Measurements from ENCODE around the gene BICC1. TPM values are rescaled to one million over a fixed set of nuclear protein-coding genes. Genes with fewer than 3 reads are reported as not detected.

The BICC1 gene
- total RNA-seq, 1 donor from 2014 or later = 32.5 TPM

GRCh38 chr10:58608826-58609531, 96.3 kb downstream of the BICC1 start:
- no peak for DNase-seq

DNA sequence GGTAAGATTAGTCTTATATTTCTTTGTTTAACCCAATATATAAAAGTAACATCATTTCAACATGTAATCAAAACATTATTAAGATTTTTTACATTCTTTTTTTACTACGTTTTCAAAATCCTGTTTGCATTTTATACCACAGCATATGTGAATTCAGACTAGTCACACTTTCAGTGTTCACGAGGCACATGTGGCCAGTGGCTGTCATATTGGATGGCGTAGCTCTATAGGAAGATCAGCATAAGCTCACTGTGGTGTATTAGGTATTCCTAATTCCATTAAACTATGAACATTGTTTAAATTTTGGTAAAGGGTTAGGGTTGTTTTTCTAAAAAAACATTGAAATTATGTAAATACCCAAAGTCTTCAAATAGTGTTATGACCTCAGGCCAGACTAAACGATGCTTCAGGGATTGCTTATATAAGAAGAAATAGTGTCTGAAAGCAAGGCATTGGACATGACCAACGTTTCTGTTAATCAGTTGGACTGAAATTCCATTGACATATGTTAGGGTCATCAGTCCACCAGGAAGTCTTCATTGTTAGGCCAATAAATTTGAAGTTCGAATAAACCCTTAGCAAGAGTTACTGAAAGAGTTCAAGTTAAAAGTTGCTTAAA, 97.0 kb downstream of the BICC1 start:
- DNase-seq = no peak

GRCh38 chr10:58615237-58615935, 102.7 kb downstream of the BICC1 start:
- DNase-seq = no peak

- DNase-seq = no peak
These were observed 105.5 kb downstream of the BICC1 start for GRCh38 chr10:58618158-58618676.

DNA sequence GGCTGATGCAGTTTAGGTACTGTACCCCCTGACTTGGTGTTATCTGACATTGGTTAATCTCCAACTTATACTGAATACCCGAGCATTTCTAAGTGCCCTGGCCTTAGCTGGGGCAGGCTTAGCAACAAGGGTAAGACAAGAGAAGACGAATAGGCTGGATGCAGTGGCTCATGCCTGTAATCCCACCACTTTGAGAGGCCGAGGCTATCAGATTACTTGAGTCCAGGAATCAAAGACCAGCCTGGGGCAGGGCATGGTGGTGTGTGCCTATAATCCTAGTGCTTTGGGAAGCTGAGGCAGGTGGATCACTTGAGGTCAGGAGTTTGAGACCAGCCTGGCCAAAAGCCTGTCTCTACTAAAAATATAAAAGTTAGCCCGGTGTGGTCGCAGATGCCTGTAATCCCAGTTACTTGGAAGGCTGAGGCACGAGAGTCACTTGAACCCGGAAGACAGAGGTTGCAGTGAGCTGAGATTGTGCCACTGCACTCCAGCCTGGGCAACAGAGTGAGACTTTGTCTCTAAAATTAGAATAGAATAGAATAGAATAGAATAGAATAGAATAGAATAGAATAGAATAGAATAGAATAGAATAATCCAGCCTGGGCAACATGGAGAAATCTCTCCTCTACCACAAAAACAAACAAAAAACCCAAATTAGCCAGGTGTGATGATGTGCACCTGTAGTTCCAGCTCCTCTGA, 108.9 kb downstream of the BICC1 start:
- DNase-seq = peak; percentile 30

GRCh38 chr10:58622246-58622645, 109.6 kb downstream of the BICC1 start:
- peak; percentile 57 for DNase-seq

- peak; percentile 31 for DNase-seq
These were observed 112.4 kb downstream of the BICC1 start for GRCh38 chr10:58625070-58625469.

GRCh38 chr10:58627392-58627791, 114.7 kb downstream of the BICC1 start:
- DNase-seq = no peak

GRCh38 chr10:58631715-58632114, 119.0 kb downstream of the BICC1 start:
- DNase-seq = no peak

GRCh38 chr10:58632216-58632615, 119.5 kb downstream of the BICC1 start:
- no peak for DNase-seq

GRCh38 chr10:58637352-58637751, 124.7 kb downstream of the BICC1 start:
- no peak for DNase-seq

DNA sequence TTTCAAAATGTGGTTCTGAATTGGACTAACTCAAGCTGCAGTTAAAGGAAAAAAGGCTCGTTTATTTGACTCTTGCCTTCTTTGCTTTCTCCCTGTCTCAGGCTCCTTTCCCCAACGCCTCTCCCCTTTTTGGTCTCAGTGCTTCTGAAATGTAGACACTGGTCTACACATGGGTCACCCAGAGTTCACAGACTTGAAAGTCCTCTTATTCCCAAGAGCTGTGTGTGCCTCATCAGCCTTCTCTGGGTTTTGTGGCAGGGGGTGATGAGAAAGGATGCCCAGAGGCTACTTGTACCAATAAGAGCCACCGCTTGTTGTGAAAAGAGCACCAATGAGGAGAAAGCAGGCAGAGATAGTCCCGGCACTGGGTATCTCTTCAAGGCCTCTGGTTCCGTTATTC, 125.7 kb downstream of the BICC1 start:
- no peak for DNase-seq

- peak; percentile 48 for DNase-seq
These were observed 128.4 kb downstream of the BICC1 start for GRCh38 chr10:58641095-58641531.

GRCh38 chr10:58641708-58642107, 129.0 kb downstream of the BICC1 start:
- DNase-seq = no peak

- no peak for DNase-seq
These were observed 129.6 kb downstream of the BICC1 start for GRCh38 chr10:58642283-58642682.

DNA sequence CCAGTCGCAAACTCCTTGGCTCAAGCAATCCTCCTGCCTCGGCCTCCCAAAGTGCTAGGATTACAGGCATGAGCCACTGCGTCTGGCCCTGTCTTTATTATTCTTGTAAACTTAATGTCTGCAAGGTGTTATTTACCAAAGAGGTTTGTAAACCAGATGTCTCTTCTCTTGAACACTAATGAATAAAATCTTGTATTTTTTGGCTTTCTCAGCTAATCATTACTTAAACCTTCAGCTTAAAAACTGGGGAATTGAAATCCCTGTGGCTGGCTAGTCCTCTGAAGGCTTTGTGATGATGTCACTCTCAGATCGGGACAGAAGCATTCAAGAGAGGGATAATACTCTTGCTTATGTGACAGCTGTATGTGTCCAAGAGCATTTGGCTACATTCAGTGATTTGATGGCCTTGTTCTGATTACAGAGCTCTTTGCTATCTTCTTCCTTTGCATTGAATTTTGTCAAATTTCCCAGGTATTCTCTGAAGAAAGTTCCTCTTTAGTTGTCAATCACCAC, 130.3 kb downstream of the BICC1 start:
- peak; percentile 34 for DNase-seq

DNA sequence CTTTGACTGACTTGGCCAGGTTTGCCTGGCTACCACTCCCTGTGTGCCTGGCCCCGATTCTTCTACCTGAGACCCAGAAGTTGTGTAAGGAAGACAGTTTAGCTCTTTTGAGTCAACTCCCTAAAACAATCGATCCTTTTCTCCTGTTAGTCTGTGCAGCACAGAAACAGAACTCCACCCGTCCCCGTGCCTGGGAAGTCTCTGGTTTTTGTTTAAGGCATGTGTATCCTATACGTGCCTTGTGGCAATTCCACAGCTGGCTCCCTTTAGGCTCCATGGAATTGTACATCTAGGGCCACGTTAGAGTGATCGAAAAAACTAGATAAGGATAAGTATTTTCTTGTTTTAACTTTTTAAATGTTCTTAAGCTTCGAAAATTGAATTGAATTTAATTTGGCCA, 131.6 kb downstream of the BICC1 start:
- peak; percentile 23 for DNase-seq

GRCh38 chr10:58645416-58646146, 132.9 kb downstream of the BICC1 start:
- peak; percentile 83 for DNase-seq

- DNase-seq = peak; percentile 17
These were observed 134.9 kb downstream of the BICC1 start for GRCh38 chr10:58647376-58648112.

- DNase-seq = peak; percentile 60
These were observed 135.5 kb downstream of the BICC1 start for GRCh38 chr10:58648131-58648530.

- DNase-seq = peak; percentile 70
These were observed 138.4 kb downstream of the BICC1 start for GRCh38 chr10:58651040-58651439.
